Measurements from ENCODE around the gene KRT1. TPM values are rescaled to one million over a fixed set of nuclear protein-coding genes. Genes with fewer than 3 reads are reported as not detected.

Gene KRT1
- not detected in 2 replicates for total RNA-seq

DNA sequence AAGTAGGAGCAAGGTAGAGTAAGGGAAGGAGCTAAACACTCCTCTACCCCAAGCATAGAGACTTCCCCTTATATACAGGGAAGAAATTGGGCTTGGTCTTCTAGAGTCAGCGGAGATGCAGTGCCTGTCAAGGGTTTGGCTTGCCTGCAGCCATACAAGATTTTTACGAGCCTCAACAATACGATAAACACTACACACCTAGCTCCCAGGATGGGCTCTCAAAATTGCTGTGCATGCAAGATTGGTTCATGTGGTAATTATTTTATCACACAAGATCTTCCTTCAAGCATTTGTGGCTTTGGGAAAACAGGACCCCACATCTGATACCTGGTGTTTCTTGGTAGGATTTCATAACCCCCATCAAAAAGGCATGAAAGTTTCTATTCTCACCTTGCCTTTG lies at the start of gene KRT1:
KRT1 (minus strand) TSS at position 45 of the 400 bp plus-strand sequence. CDS start 59 bp downstream, outside the sequence.

DNA sequence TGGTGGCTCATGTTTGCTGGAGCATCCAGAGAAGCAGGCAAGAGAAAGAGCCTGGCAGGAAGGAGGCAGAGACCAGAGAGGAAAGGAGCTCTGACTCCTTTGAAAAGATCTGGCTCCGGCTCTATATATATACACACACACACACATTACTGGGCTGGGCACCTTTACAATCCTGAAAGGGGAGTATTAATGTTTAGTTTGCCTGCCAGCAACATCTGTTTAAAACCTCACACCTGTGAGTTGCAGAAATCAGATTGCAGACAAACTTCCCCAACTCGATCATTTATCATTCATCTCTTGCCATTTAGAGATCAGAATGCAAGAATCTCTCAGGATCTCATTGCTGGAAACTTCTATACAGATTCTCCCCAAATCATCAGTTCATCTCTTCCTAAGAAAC lies 23.2 kb upstream of the KRT1 start, which contains the start of gene KRT77:
KRT77 (minus strand) TSS at position 101 of the 400 bp plus-strand sequence; CDS start at position 11, 90 bp downstream.

DNA sequence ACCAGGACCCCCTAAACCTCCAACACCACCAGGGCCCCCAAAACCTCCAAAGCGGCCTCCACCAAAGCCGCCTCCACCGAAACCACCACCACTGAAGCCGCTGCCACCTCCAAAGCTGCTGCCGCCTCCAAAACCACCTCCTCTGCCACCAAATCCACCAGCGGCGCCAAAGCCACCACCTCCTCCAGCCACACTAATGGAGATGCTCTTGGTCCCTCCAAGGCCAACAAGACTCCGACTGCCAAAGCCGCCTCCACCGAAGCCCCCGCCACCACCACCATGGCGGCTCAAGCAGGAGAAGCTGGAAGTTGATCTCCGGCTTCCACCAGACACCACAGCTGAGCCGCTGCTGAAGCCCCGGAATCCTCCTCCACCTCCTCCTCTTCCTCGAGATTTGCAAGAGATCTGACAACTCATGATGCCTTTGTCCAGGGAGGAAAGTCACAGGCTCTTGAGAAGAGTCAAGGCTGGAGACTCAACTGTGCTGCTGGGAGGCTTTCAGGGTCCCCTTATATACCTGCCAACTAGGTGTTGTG lies 28.4 kb downstream of the KRT1 start, which contains the start of gene KRT2:
KRT2 (minus strand) TSS at position 486 of the 536 bp plus-strand sequence; CDS start at position 417, 69 bp downstream.

Other genes with a start within 250 kb of the KRT1 start
- not detected in 2 replicates for gene KRT75, start 246.0 kb downstream of the KRT1 start, total RNA-seq
- not detected in 2 replicates for gene KRT6B, start 228.3 kb downstream of the KRT1 start, total RNA-seq
- gene KRT6C, start 206.6 kb downstream of the KRT1 start, total RNA-seq = not detected in 2 replicates
- gene KRT6A, start 187.2 kb downstream of the KRT1 start, total RNA-seq = not detected in 2 replicates
- gene KRT5, start 160.0 kb downstream of the KRT1 start, total RNA-seq = not detected in 2 replicates
- gene KRT71, start 127.3 kb downstream of the KRT1 start, total RNA-seq = under 0.01 TPM in 1 of 2 replicates, not detected in the other
- not detected in 2 replicates for gene KRT74, start 106.6 kb downstream of the KRT1 start, total RNA-seq
- gene KRT72, start 78.9 kb downstream of the KRT1 start, total RNA-seq = not detected in 2 replicates
- not detected in 2 replicates for gene KRT73, start 61.8 kb downstream of the KRT1 start, total RNA-seq
- gene KRT2, start 28.2 kb downstream of the KRT1 start, total RNA-seq = not detected in 2 replicates
- not detected in 2 replicates for gene KRT77, start 23.1 kb upstream of the KRT1 start, total RNA-seq
- not detected in 2 replicates for gene KRT76, start 96.9 kb upstream of the KRT1 start, total RNA-seq
- gene KRT3, start 115.7 kb upstream of the KRT1 start, total RNA-seq = not detected in 2 replicates
- not detected in 2 replicates for gene KRT4, start 133.7 kb upstream of the KRT1 start, total RNA-seq
- gene KRT79, start 153.9 kb upstream of the KRT1 start, total RNA-seq = not detected in 2 replicates
- gene KRT78, start 168.6 kb upstream of the KRT1 start, total RNA-seq = not detected in 2 replicates
- gene KRT8, start 224.7 kb upstream of the KRT1 start, total RNA-seq = 13.9 and 14.4 TPM in 2 replicates

Measured in mammary microvascular endothelial cell (primary cell).